Measurements from ENCODE around the gene CAMTA1.

The CAMTA1 gene

DNA sequence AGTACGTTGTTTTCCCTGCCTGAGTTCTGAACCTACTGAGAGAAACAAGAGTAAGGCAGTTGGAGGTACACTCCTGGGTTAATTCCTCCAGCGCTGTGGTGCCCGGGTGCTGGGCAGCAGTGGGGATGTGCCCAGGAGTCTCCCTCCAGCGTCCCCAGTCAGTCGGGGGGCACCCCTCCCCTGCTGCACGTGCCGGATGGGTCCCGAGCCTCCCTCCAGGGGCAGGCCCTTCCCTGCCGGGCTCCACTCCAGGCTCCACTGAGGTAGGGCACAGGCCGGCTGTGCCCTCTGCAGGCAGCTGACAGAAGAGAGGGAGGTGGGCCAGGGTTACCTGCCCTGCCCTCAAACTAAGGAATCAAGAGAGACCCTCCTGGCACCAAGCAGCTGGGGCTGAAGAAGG lies 747.8 kb downstream of the CAMTA1 start:
- FAIRE-seq = no peak
- DNase-seq (ENCODE audit: insufficient read length, low spot score) = no peak
- no peak for TF ChIP-seq CTCF (IDR thresholded peaks at IDR 0.05; ENCODE audit: insufficient read depth, missing control alignments)

GRCh38 chr1:7534061-7534825 lies 749.0 kb downstream of the CAMTA1 start:
- DNase-seq (ENCODE audit: insufficient read length, low spot score) = no peak
- TF ChIP-seq CTCF (IDR thresholded peaks at IDR 0.05; ENCODE audit: insufficient read depth, missing control alignments) = no peak
- FAIRE-seq = no peak

DNA sequence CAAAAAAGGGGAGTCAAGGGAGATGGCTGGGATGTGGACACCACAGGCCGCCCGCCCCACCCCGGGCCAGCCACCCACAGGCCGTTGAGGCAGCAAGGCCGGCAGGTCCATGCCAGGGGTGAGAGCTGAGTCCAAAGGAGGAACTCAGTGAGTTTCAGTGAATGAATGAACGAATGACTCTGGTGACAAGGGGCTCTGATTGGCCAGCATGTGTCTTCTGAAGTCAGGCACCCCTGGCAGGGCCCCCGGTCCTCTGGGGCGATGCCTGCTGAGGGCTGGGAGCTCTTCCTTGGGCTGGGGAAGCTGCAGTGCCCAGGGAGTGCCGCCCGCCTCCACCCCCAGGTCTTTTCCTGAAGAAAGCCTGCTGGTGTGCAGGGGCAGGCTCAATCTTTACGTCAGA lies 749.8 kb downstream of the CAMTA1 start:
- no peak for TF ChIP-seq CTCF (IDR thresholded peaks at IDR 0.05; ENCODE audit: insufficient read depth, missing control alignments)
- DNase-seq (ENCODE audit: insufficient read length, low spot score) = no peak
- no peak for FAIRE-seq

DNA sequence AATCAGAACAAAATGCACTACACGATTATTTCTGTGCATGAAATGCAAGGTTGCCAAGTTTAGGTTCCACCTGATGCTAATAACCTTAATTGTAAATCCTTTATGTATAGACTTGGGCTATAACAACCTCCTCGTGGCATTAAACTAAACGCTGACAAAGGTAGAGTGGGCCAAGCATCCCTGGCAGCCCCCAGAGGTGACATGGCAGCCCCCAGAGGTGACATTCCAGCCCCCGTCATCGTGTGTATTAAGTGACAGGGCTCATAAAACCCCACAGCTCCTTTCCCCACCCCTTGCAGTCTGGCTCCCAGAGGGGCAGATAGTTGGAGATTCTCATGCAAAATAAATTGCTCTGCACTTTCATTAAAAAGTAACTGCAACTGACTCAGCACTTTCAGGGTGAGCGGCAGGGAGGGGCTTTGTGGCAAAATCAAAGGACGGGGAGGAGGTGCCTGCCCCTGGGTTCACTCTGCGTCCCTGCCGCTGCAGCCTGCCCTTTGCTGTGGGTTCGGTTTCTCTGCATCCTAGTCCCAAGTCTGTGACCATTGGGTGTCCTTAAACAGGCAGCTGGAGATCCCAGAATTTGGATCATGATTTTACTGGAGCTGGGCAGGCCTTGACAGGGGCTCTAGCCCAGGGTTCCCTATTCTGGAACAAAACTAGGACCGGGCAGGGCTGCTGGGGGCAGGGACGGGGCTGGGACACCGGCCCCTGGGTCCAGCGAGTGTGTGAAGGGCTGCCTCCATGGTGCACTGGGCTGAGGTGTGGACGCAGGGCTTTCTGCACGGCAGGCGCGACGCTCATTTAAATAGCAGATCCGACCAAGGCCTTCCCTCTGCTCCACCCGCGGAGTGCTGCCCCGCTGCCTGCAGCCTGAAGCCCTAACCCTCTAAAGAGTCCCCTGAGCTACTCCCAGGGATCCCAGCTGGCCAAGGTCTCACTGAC lies 751.0 kb downstream of the CAMTA1 start:
- no peak for DNase-seq (ENCODE audit: insufficient read length, low spot score)
- TF ChIP-seq CTCF (IDR thresholded peaks at IDR 0.05; ENCODE audit: insufficient read depth, missing control alignments) = no peak
- FAIRE-seq = no peak

DNA sequence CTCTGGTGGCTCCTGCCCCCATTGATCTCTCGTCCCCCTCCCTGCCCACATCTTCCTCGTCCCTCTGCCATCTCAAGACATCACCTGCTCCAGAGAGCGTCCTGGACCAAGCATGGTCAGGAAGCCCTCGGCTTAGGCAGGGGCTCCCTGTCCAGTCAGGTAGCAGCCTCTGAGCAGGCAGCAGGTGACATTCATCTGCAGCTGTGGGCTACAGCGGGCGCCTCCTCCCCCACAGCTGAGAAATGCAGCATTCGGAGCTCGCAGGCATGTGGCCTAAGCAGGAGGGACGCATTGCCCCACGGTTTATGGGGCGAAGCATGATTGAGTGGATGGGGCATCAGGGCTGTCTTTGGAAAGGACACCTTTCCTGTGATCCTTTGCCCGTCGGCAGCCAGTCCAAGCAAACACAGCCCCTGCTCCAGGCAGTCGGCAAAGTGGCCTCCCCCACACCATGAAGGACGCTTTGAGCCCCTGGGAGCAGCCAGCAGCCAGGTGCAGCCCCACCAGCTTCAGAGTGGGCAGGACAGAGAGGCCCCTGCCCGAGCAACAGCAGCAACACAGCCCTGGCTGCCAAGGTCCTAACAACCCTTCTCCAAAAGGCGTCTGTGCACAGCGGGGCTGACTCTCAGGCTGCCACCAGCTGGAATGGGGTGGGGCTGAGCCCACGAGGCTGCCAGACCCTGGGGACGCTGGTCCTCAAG lies 751.8 kb downstream of the CAMTA1 start:
- no peak for FAIRE-seq
- DNase-seq (ENCODE audit: insufficient read length, low spot score) = no peak
- TF ChIP-seq CTCF (IDR thresholded peaks at IDR 0.05; ENCODE audit: insufficient read depth, missing control alignments) = no peak

GRCh38 chr1:7538033-7538432 lies 752.8 kb downstream of the CAMTA1 start:
- TF ChIP-seq CTCF (IDR thresholded peaks at IDR 0.05; ENCODE audit: insufficient read depth, missing control alignments) = no peak
- DNase-seq (ENCODE audit: insufficient read length, low spot score) (no peak), FAIRE-seq (no peak)
